Pulmonary artery endothelial cell (primary cell): ENCODE results near the gene CNTD1. TPM values are rescaled to one million over a fixed set of nuclear protein-coding genes. Genes with fewer than 3 reads are reported as not detected.
"Not testable (repeated sequence)": the region's sequence is repeated elsewhere in the genome, so short reads cannot be mapped to it uniquely, and the experiment has no call there.

Source experiments
- DNase-seq: peaks from one replicate; pipeline ENCODE4 v3.0.0-alpha.2; 2011; ENCODE audit warnings: low read depth, low spot score
- total RNA-seq: library from RNA; depleted of rRNA; stranded (reverse); fragments of >200 nt; gene quantifications from 2 replicates; pipeline ENCODE4 v1.2.3, GENCODE V29; 2014

Gene CNTD1
- total RNA-seq, 1 donor from 2014 or later, result not detected

DNA sequence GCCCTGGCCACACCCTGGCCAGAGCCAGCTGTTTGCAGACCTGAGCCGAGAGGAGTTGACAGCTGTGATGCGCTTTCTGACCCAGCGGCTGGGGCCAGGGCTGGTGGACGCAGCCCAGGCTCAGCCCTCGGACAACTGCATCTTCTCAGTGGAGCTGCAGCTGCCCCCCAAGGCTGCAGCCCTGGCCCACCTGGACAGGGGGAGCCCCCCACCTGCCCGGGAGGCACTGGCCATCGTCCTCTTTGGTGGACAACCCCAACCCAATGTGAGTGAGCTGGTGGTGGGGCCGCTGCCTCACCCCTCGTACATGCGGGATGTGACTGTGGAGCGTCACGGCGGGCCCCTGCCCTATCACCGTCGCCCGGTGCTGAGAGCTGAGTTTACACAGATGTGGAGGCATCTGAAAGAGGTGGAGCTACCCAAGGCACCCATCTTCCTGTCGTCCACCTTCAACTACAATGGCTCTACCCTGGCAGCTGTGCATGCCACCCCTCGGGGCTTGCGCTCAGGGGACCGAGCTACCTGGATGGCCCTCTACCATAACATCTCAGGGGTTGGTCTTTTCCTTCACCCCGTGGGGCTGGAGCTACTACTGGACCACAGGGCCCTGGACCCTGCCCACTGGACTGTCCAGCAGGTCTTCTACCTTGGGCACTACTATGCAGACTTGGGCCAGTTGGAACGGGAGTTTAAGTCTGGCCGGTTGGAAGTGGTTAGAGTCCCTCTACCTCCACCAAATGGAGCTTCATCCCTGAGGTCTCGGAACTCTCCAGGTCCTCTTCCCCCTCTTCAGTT lies 46.3 kb downstream of the CNTD1 start:
- no peak for DNase-seq

DNA sequence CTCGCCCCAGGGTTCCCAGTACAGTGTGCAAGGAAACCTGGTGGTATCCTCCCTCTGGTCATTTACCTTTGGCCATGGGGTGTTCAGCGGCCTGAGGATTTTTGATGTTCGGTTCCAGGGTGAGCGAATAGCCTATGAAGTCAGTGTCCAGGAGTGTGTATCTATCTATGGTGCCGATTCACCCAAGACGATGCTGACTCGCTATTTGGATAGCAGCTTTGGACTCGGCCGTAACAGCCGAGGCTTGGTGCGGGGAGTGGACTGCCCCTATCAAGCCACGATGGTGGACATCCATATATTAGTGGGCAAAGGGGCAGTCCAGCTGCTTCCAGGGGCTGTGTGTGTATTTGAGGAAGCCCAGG lies 46.9 kb downstream of the CNTD1 start:
- no peak for DNase-seq

DNA sequence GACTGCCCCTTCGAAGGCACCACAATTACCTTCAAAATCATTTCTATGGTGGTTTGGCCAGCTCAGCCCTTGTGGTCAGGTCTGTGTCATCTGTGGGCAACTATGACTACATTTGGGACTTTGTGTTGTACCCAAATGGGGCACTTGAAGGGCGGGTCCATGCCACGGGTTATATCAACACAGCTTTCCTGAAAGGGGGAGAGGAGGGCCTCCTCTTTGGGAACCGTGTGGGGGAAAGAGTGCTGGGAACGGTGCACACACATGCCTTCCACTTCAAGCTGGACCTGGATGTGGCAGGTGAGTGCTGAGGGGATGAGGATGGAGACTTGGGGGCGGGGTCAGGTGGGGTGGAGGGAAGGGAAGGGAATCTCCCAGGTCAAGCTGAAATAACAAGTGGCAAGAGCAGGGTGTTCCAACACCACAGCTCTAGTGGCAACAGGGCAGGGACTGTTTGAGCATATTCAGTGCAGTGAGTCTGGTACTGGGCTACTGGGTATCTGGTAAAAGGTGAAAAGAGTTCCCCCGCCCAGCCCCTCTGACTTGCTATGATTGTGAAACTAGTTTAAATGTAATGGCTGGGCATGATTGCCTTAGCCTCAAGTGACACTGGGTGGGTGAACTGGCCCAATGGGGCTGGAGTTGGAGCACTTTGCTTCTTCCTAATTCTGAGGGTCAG lies 47.4 kb downstream of the CNTD1 start:
- DNase-seq, result no peak

- no peak for DNase-seq
Observed at GRCh38 chr17:42846594-42847280, 48.1 kb downstream of the CNTD1 start.

- no peak for DNase-seq
Observed at GRCh38 chr17:42848093-42848492, 49.4 kb downstream of the CNTD1 start.

DNA sequence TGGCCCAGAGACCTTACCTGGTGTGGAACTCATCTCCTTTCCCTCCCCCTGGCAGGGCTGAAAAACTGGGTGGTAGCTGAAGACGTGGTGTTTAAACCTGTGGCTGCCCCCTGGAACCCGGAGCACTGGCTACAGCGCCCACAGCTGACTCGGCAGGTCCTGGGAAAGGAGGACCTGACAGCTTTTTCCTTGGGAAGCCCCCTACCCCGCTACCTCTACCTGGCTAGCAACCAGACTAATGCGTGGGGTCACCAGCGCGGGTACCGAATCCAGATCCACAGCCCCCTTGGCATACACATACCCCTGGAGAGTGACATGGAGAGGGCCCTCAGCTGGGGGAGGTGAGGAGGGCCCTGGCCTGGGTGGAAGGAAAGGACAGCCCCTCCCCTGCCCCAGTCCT lies 50.4 kb downstream of the CNTD1 start:
- no peak for DNase-seq

GRCh38 chr17:42849451-42850181 lies 51.0 kb downstream of the CNTD1 start:
- DNase-seq, result no peak

- DNase-seq, result no peak
Observed at GRCh38 chr17:42850954-42851353, 52.3 kb downstream of the CNTD1 start, which contains the start of gene AOC3. TSS of gene AOC3 (plus strand) at chr17:42851199. CDS start at chr17:42851344, 145 bp downstream.

DNA sequence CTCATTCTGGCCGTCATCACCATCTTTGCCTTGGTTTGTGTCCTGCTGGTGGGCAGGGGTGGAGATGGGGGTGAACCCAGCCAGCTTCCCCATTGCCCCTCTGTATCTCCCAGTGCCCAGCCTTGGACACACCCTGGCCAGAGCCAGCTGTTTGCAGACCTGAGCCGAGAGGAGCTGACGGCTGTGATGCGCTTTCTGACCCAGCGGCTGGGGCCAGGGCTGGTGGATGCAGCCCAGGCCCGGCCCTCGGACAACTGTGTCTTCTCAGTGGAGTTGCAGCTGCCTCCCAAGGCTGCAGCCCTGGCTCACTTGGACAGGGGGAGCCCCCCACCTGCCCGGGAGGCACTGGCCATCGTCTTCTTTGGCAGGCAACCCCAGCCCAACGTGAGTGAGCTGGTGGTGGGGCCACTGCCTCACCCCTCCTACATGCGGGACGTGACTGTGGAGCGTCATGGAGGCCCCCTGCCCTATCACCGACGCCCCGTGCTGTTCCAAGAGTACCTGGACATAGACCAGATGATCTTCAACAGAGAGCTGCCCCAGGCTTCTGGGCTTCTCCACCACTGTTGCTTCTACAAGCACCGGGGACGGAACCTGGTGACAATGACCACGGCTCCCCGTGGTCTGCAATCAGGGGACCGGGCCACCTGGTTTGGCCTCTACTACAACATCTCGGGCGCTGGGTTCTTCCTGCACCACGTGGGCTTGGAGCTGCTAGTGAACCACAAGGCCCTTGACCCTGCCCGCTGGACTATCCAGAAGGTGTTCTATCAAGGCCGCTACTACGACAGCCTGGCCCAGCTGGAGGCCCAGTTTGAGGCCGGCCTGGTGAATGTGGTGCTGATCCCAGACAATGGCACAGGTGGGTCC lies 52.9 kb downstream of the CNTD1 start:
- DNase-seq, result not testable (repeated sequence)

DNA sequence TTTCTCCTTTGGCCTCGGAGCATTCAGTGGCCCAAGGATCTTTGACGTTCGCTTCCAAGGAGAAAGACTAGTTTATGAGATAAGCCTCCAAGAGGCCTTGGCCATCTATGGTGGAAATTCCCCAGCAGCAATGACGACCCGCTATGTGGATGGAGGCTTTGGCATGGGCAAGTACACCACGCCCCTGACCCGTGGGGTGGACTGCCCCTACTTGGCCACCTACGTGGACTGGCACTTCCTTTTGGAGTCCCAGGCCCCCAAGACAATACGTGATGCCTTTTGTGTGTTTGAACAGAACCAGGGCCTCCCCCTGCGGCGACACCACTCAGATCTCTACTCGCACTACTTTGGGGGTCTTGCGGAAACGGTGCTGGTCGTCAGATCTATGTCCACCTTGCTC lies 53.7 kb downstream of the CNTD1 start:
- DNase-seq, result no peak

GRCh38 chr17:42853004-42853403 lies 54.3 kb downstream of the CNTD1 start:
- DNase-seq, result no peak

DNA sequence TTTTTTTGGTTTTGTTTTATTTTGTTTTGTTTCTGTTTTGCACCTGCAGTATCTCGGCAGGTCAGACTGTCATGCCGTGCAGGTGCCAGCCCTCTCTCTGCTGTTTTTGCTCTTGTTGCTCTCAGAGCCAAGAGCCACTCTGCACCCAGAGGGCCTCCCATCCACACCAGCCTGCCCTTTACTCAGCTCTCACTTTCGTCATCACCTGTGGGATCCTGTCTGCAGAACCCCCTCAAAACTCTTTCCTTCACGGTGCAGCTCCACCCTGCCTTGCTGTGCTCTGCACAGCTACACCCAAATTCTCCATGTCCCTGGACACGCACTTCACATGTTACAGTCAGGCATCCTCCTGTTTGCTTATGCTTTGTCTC lies 54.9 kb downstream of the CNTD1 start:
- no peak for DNase-seq

DNA sequence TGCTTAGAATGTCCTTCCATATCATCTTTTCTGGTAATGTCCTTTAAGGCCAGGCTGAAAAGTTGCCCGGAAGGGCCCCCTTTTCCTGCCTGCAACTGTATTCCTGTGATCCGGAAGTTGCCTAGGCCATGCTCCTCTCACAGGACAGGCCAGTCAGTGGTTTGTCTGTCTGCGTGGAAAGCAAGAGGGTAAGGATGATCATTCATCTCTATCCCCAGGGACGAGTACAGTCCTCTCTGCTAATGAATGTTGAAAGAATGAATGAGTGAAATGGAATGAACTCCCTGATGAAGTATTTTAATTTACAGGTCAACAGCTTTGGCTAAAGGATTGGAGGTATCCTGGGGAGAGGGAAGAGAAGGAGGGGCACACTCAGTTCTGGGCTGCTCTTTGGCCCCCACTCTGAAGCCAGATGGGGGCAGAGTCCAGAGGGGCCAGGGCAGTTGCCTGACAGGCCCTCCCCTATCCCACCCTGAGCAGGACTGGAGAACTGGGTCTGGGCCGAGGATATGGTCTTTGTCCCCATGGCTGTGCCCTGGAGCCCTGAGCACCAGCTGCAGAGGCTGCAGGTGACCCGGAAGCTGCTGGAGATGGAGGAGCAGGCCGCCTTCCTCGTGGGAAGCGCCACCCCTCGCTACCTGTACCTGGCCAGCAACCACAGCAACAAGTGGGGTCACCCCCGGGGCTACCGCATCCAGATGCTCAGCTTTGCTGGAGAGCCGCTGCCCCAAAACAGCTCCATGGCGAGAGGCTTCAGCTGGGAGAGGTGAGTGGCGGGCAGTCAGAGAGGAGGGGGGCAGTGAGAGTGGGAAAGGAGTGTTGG lies 55.5 kb downstream of the CNTD1 start:
- DNase-seq, result no peak

GRCh38 chr17:42855048-42855596 lies 56.5 kb downstream of the CNTD1 start:
- no peak for DNase-seq

DNA sequence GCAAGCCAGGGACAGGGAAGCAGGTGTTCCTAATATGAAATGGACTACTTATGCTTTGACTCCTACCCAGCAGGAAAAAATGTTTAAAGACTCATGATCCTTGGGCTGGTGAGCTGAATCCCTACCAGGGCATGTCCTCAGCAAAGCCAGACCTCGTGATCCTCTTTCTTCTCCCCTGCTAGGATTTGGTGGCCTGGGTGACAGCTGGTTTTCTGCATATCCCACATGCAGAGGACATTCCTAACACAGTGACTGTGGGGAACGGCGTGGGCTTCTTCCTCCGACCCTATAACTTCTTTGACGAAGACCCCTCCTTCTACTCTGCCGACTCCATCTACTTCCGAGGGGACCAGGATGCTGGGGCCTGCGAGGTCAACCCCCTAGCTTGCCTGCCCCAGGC lies 57.4 kb downstream of the CNTD1 start:
- not testable (repeated sequence) for DNase-seq

GRCh38 chr17:42856516-42856915 lies 57.9 kb downstream of the CNTD1 start:
- DNase-seq, result not testable (repeated sequence)

DNA sequence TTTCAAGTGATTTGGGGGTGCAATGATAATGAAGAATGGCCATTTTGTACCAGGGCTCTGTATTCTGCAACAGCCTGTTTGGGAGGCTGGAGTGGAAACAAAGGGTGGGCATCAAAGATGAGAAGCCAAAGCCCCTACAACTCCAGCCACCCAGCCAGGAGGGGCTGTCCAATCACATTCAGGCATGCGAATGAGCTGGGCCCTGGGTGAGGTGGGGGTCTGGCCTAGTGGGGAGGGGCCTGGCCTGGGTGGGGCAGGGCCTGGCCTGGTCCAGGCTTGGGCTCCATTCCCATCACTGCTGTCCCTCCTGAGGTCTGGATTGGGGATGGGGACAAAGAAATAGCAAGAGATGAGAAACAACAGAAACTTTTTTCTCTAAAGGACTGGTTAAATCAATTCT lies 58.7 kb downstream of the CNTD1 start:
- no peak for DNase-seq
